Lung microvascular endothelial cell (primary cell): Measurements from ENCODE around the gene RAB11FIP5. TPM values are rescaled to one million over a fixed set of nuclear protein-coding genes. Genes with fewer than 3 reads are reported as not detected.
"Not testable (repeated sequence)": the region's sequence is repeated elsewhere in the genome, so short reads cannot be mapped to it uniquely, and the experiment has no call there.

Source experiments
- DNase-seq, 2 donors: peaks; one replicate each; pipeline versions ENCODE4 v3.0.0 to v3.0.0-alpha.2; 2010; ENCODE audit warnings: low read depth in 2 of 2
- total RNA-seq: library from RNA; depleted of rRNA; stranded (reverse); fragments of >200 nt; gene quantifications from 2 replicates; pipeline ENCODE4 v1.2.1, GENCODE V29; 2014

The RAB11FIP5 gene
- total RNA-seq, 1 donor from 2014 or later, result 62.5 TPM

- peak in 1 of 2 donors; percentile 54 for DNase-seq
Measured at GRCh38 chr2:73070643-73071359, 41.9 kb downstream of the RAB11FIP5 start.

- peak in 1 of 2 donors; percentile 44 for DNase-seq
Measured at GRCh38 chr2:73069855-73070642, 42.7 kb downstream of the RAB11FIP5 start.

- DNase-seq, result peak in 1 of 2 donors; percentile 23
Measured at GRCh38 chr2:73069041-73069854, 43.5 kb downstream of the RAB11FIP5 start.

GRCh38 chr2:73068147-73068546 is 44.6 kb downstream of the RAB11FIP5 start:
- no peak for DNase-seq

GRCh38 chr2:73067043-73067442 is 45.7 kb downstream of the RAB11FIP5 start:
- no peak for DNase-seq

- DNase-seq, result not testable (repeated sequence)
Measured at GRCh38 chr2:73065070-73065469, 47.7 kb downstream of the RAB11FIP5 start.

GRCh38 chr2:73063909-73064875 is 48.6 kb downstream of the RAB11FIP5 start:
- peak in 1 of 2 donors; percentile 79 for DNase-seq

- no peak for DNase-seq
Measured at GRCh38 chr2:73063472-73063871, 49.3 kb downstream of the RAB11FIP5 start.

- no peak for DNase-seq
Measured at GRCh38 chr2:73059106-73059505, 53.6 kb downstream of the RAB11FIP5 start.

- DNase-seq, result no peak
Measured at GRCh38 chr2:73054980-73055379, 57.8 kb downstream of the RAB11FIP5 start.

- peak in 1 of 2 donors; percentile 36 for DNase-seq
Measured at GRCh38 chr2:73053316-73054114, 59.2 kb downstream of the RAB11FIP5 start.

GRCh38 chr2:73050121-73050545 is 62.6 kb downstream of the RAB11FIP5 start:
- DNase-seq, result no peak

GRCh38 chr2:73043929-73044832 is 68.6 kb downstream of the RAB11FIP5 start:
- DNase-seq, result no peak

- peak in 1 of 2 donors; percentile 14 for DNase-seq
Measured at GRCh38 chr2:73043276-73043675, 69.5 kb downstream of the RAB11FIP5 start.

- no peak for DNase-seq
Measured at GRCh38 chr2:73037947-73038585, 74.7 kb downstream of the RAB11FIP5 start.

- no peak for DNase-seq
Measured at GRCh38 chr2:73036766-73037165, 76.0 kb downstream of the RAB11FIP5 start.

- no peak for DNase-seq
Measured at GRCh38 chr2:73035899-73036711, 76.6 kb downstream of the RAB11FIP5 start.
